Measurements from ENCODE around the gene SLC39A11.

SLC39A11 gene

DNA sequence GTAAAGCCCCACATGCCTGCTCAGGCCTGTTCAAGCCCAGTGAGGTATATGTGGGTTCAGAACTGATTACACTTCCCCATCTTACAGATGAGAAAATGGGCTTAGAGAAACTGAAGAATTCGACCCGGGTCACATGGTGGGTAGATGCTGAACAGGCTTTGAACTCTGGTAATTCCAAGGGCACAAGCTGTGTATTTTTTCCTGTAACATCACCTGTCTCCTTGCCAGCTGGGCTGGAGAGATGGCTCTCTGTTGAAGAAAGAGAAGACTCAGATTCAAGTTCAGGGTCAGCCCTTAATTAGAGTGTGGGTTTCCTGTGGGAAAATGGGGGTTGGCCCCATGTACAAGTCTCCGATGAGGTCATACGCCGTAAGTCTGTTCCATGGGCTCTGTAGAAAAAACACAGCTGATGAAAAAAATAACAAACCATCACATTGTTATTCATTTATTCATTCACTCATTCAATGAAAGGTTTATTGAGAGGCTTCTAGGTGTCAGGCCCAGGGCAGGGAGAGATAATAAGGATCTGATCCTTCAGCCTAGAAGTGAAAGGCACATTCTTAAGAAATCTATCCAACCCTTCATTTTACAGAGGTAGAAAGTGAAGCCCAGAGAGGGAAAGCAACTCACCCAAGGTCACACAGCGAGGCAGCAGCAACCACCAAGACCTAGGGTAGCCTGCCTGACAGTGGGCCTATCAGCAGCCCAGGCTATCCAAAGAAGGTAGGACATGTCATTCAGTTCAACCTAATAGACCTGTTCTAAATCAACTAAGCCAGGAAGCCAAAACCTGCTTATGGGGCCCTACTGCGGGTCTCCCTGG lies 488.9 kb downstream of the SLC39A11 start:
- no peak for FAIRE-seq

DNA sequence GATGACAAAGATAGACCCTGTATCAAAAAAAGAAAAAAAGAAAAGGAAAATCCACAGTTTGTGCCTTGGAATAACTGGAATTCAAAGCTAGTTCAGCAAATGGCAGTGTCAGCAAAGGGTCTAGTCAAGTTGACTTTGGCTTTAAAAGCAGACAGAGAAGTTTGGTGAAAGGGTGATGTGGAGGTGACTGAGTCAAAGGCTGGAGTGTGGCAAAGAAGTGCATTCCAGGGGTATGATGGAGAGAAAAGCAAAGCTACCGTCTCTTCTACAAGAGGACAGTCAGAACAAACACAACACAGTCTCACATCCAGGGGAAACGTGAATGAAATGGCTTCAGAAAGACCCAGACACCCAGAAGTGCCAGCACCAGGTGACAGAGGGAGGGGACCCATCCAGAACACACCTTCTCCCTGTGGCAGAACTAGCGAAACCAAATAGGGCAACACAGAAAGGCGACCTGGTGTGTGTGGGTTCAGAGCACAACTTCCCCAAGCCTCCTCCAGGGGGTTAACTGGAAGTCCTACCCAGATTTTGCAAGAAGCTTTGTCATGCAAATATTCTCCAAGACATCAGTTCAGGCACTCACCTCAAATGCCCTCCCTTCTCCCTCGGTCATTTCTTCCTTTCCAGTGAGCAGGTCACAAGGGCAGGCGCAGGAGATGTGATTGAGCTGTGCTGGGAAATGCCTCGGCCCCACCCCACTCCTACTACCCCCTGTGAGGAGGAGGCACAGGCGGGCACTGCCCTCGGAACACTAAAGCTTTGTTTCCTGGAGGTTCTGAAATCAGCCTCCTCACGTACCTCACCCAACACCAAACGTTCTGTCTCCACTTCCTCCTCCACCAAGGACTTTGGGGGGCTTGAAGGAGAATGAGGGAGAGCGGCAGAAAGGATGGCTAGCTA lies 489.7 kb downstream of the SLC39A11 start:
- no peak for FAIRE-seq

DNA sequence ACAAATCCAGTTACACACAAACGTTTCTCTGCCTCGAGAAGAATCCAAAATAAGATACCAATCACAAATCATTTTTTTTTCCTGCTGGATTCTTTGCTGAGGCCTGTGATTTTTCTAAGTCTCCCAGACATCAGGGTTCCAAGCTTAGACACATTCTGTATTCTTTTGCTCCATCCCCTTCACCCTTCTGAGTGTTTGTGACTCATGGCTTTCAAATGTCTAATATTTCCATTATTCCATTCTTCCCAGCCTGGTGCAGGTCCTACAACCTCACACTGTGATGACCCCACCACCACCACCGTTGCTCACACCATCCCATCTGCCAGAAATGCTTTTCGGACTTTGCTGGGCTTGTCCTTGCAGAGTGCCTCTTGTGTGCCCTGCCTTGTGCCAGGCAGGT lies 491.6 kb downstream of the SLC39A11 start:
- no peak for FAIRE-seq

DNA sequence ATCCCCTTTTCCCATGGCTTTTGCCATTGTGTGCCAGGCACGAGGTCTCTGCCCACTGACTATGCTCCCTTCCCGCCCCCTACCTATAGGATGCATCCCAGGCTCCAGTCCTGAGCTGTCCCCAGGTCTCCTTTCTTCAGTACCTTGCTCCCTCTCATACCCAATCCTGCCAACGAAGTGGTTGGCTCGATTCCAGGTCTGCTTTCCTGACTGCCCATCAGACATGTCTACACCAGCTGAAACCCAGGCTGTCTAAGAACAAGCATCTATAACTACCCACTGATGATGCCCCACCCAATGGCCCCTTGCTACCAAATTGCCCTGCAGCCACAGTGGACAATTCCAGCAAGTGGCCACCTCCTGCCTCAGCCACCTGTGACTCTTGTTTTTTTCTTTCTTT lies 492.6 kb downstream of the SLC39A11 start:
- no peak for FAIRE-seq

DNA sequence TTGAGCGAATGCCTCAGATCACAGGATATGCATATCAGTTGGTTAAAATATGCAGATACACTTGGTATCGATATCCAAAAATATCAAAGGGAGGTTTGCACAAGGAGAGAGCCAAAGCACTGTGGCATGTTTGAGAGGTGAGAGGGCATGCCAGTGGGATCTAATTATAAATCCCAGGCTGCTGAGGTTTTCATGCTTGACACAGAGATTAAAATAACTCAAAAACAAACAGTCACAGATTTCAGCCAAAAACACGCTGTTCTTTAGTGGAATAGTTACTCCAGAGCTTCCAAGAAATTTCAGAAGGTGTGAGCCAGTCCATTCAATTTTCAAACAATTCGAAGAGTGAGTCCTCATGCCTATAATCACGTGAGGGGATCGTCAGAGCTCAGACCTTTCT lies 493.8 kb downstream of the SLC39A11 start:
- no peak for FAIRE-seq

DNA sequence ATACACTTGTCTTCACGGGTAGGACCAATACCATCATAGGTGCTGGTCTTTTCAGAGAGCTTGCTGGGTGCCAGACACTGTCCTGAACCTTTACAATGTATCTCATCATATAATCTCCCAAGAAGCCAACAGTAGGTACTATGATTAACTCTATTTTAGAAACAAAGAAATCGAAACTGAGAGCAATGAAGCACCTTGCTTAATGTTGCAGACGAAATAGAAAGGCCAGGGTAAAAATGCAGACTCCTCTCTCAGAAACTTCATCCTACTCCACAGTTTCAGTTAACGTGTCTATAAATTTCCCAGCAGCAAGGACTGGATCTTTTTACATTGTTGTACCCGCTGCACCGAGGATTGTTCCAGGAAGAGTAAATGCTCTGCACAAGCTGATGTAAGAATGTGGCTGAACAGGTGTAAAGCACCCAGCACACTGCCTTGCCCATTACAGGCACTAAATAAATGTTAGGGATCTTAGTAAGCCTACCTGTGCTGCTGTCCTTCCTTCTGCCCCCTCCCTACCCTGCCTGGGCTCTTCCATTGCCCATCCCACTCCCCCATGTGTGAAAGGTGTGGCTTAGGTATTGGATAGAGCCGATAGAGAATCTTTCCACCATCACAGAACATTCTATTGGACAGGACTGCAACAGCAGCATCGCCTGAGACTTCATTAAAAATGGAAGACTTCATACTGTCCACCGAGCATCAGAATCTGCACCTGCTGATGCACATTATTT lies 495.0 kb downstream of the SLC39A11 start:
- FAIRE-seq: no peak

Measured in A204.1 (cell line).